SKM-1 treated with dmso at 0.1 percent for 144 hours (cell line): Measurements from ENCODE around the gene CEP55.
A peak's percentile ranks its signal among the peaks of the same experiment; 100 is the strongest.

Source experiments
- DNase-seq: peaks from one replicate; lab custom pipeline; 2025; ENCODE audit not compliant: unreplicated experiment; lab: John Stamatoyannopoulos, UW

Gene CEP55

GRCh38 chr10:93559490-93559889 is 63.1 kb downstream of the CEP55 start:
- no peak for DNase-seq

- DNase-seq: no peak
Measured at GRCh38 chr10:93560541-93560940, 64.1 kb downstream of the CEP55 start.

GRCh38 chr10:93565446-93565845 is 69.0 kb downstream of the CEP55 start:
- peak; percentile 12 for DNase-seq

- DNase-seq: peak; percentile 48
Measured at GRCh38 chr10:93566435-93567276, 70.2 kb downstream of the CEP55 start, which contains the start of gene FFAR4. Gene FFAR4, plus strand, starts transcription at chr10:93566665. Its CDS starts 56 bp downstream, at chr10:93566721.

- DNase-seq: no peak
Measured at GRCh38 chr10:93567277-93568104, 71.1 kb downstream of the CEP55 start.

GRCh38 chr10:93568105-93568390 is 71.6 kb downstream of the CEP55 start:
- DNase-seq: no peak

- no peak for DNase-seq
Measured at GRCh38 chr10:93570383-93570782, 74.0 kb downstream of the CEP55 start.

- no peak for DNase-seq
Measured at GRCh38 chr10:93572606-93573005, 76.2 kb downstream of the CEP55 start.

GRCh38 chr10:93573051-93573909 is 76.9 kb downstream of the CEP55 start:
- DNase-seq: peak; percentile 70

GRCh38 chr10:93573924-93574323 is 77.5 kb downstream of the CEP55 start:
- no peak for DNase-seq

GRCh38 chr10:93576888-93577287 is 80.5 kb downstream of the CEP55 start:
- DNase-seq: no peak

- no peak for DNase-seq
Measured at GRCh38 chr10:93577565-93577964, 81.2 kb downstream of the CEP55 start.
